Liver (tissue), 9 donors: ENCODE results near the gene PHLDB2. TPM values are rescaled to one million over a fixed set of nuclear protein-coding genes. Genes with fewer than 3 reads are reported as not detected.

Experiments
- DNase-seq: peaks from one replicate; pipeline ENCODE4 v3.0.0-alpha.2; 2017; ENCODE audit warnings: low spot score
- H3K27ac ChIP-seq, 2 donors: one replicate each; pipeline ENCODE4 v1.7.0; 2013; ENCODE audit warnings: inconsistent platforms in 2 of 2, low read length in 2 of 2, control low read depth in 1 of 2, low read depth in 1 of 2, mild to moderate bottlenecking in 1 of 2
- H3K27me3 ChIP-seq, 4 donors: one replicate each; pipeline versions ENCODE4 v1.6.1 to v1.7.0; 2013; ENCODE audit warnings: low read length in 3 of 4, inconsistent platforms in 1 of 4, mild to moderate bottlenecking in 1 of 4, moderate library complexity in 1 of 4; ENCODE audit not compliant: control insufficient read depth in 4 of 4, insufficient read depth in 4 of 4
- H3K36me3 ChIP-seq, 4 donors: one replicate each; pipeline versions ENCODE4 v1.6.1 to v1.7.0; 2013; ENCODE audit warnings: low read length in 3 of 4, mild to moderate bottlenecking in 3 of 4, low read depth in 1 of 4, moderate library complexity in 1 of 4; ENCODE audit not compliant: control insufficient read depth in 4 of 4, insufficient read depth in 3 of 4
- H3K4me1 ChIP-seq, 4 donors: one replicate each; pipeline versions ENCODE4 v1.6.1 to v1.7.0; 2013; ENCODE audit warnings: low read length in 3 of 4, mild to moderate bottlenecking in 3 of 4, moderate library complexity in 1 of 4; ENCODE audit not compliant: control insufficient read depth in 4 of 4, insufficient read depth in 4 of 4
- H3K4me3 ChIP-seq, 3 donors: one replicate each; pipeline versions ENCODE4 v1.6.1 to v1.7.0; 2013; ENCODE audit warnings: low read length in 3 of 3, control low read depth in 1 of 3, low read depth in 1 of 3, mild to moderate bottlenecking in 1 of 3
- H3K9ac ChIP-seq, 2 donors: one replicate each; pipeline ENCODE4 v1.7.0; 2013; ENCODE audit warnings: low read length in 2 of 2, mild to moderate bottlenecking in 2 of 2, moderate library complexity in 2 of 2, control low read depth in 1 of 2, low read depth in 1 of 2
- H3K9me3 ChIP-seq, 4 donors: one replicate each; pipeline versions ENCODE4 v1.6.1 to v1.7.0; 2013; ENCODE audit warnings: low read length in 3 of 4; ENCODE audit not compliant: control insufficient read depth in 4 of 4
- ATF3 ChIP-seq: IDR thresholded peaks from 2 replicates; pipeline ENCODE4 v1.6.1; 2016; ENCODE audit warnings: antibody characterized with exemption
- EGR1 ChIP-seq, 2 donors: IDR thresholded peaks; 2 replicates each; pipeline ENCODE4 v1.6.1; 2016 to 2018; ENCODE audit warnings: antibody characterized with exemption in 2 of 2, low read depth in 2 of 2
- FOXA1 ChIP-seq: IDR thresholded peaks from 2 replicates; pipeline ENCODE4 v1.6.1; 2016; ENCODE audit warnings: antibody characterized with exemption
- FOXA2 ChIP-seq: IDR thresholded peaks from 2 replicates; pipeline ENCODE4 v1.6.1; 2016; ENCODE audit warnings: antibody characterized with exemption
- GABPA ChIP-seq, 2 donors: IDR thresholded peaks in 1 of 2; conservative IDR thresholded peaks in 1 of 2; 2 replicates each; pipeline ENCODE4 v1.6.1; 2016; ENCODE audit warnings: antibody characterized with exemption in 2 of 2, mild to moderate bottlenecking in 1 of 2, moderate library complexity in 1 of 2
- HNF4A ChIP-seq, 2 donors: conservative IDR thresholded peaks; 2 replicates each; pipeline ENCODE4 v1.6.1; 2016; ENCODE audit warnings: antibody characterized with exemption in 2 of 2, mild to moderate bottlenecking in 2 of 2
- JUND ChIP-seq, 2 donors: IDR thresholded peaks; 2 replicates each; pipeline ENCODE4 v1.6.1; 2016; ENCODE audit warnings: antibody characterized with exemption in 2 of 2
- MAX ChIP-seq: IDR thresholded peaks from 2 replicates; pipeline ENCODE4 v1.6.1; 2016; ENCODE audit warnings: antibody characterized with exemption
- NR2F2 ChIP-seq: IDR thresholded peaks from 2 replicates; pipeline ENCODE4 v1.6.1; 2016; ENCODE audit warnings: antibody characterized with exemption
- RAD21 ChIP-seq, 2 donors: IDR thresholded peaks; 2 replicates each; pipeline ENCODE4 v1.6.1; 2016; ENCODE audit warnings: antibody characterized with exemption in 2 of 2, mild to moderate bottlenecking in 2 of 2
- REST ChIP-seq: IDR thresholded peaks from 2 replicates; pipeline ENCODE4 v1.6.1; 2016; ENCODE audit warnings: antibody characterized with exemption, mild to moderate bottlenecking
- SP1 ChIP-seq: IDR thresholded peaks from 2 replicates; pipeline ENCODE4 v1.6.1; 2018; ENCODE audit warnings: antibody characterized with exemption, mild to moderate bottlenecking
- TAF1 ChIP-seq: conservative IDR thresholded peaks from 2 replicates; pipeline ENCODE4 v1.6.1; 2016; ENCODE audit warnings: antibody characterized with exemption, mild to moderate bottlenecking
- YY1 ChIP-seq: IDR thresholded peaks from 2 replicates; pipeline ENCODE4 v1.6.1; 2016; ENCODE audit warnings: antibody characterized with exemption, mild to moderate bottlenecking
- ZBTB33 ChIP-seq: IDR thresholded peaks from 2 replicates; pipeline ENCODE4 v1.6.1; 2016; ENCODE audit warnings: antibody characterized with exemption
- WGBS: extraction: QIAGEN DNeasy Blood & Tissue Kit; methylation state at CpG from one replicate; pipeline ENCODE4 v1.1.7; 2013; 5-methylcytosine and 5-hydroxymethylcytosine counted together
- polyA plus RNA-seq, 2 donors: library from polyadenylated mRNA; stranded (reverse) in 1 of 2; unstranded in 1 of 2; fragments of 200-250 nt in 1 of 2; fragments of >200 nt in 1 of 2; fragmentation: Nextera tagmentation in 1 of 2; extraction: Ambion mirVana in 1 of 2; gene quantifications; one replicate each; pipeline versions ENCODE4 v1.2.1 to v1.2.3, GENCODE V29; 2013 to 2015
- total RNA-seq, 2 donors: library from RNA; depleted of rRNA; stranded (reverse); fragments of >200 nt; gene quantifications; one replicate each; pipeline ENCODE4 v1.2.3, GENCODE V29; 2014
- donor health status: healthy.
- donor health status: healthy.
- donor health status: healthy.
- donor health status: healthy.
- donor health status: healthy.

PHLDB2 gene
- total and polyA plus RNA-seq, 4 donors: 9.7 to 42.9 (median 22.2) TPM

- no peak for TF ChIP-seq ZBTB33
Observed at GRCh38 chr3:111872979-111873378, 13.9 kb downstream of the PHLDB2 start (continued).

GRCh38 chr3:111874177-111874820 lies 15.2 kb downstream of the PHLDB2 start:
- peaks cover 0 to 5% (median 1%) of the 10 kb centered on the region in 4 donors for H3K36me3 ChIP-seq
- DNase-seq: no peak
- no peak overlapping the region for H3K4me3 ChIP-seq
- TF ChIP-seq FOXA1 (no peak), RAD21 (IDR thresholded peaks at IDR 0.05) (no peak), GABPA (IDR thresholded peaks at IDR 0.05 in 1 of 2, conservative IDR thresholded peaks at IDR 0.05 in 1 of 2) (no peak), SP1 (no peak)
- WGBS: 83% methylated on average over 2 of the region's 2 CpGs
- no peak overlapping the region for H3K27ac ChIP-seq
- no peaks in the 10 kb centered on the region for H3K9me3 ChIP-seq
- H3K4me1 ChIP-seq: no peaks in the 10 kb centered on the region
- H3K27me3 ChIP-seq: no peaks in the 10 kb centered on the region
- no peak overlapping the region for H3K9ac ChIP-seq

GRCh38 chr3:111881480-111881879 lies 22.4 kb downstream of the PHLDB2 start:
- Histone ChIP-seq H3K27me3 (no peaks in the 10 kb centered on the region), H3K4me1 (no peaks in the 10 kb centered on the region), H3K36me3 (peaks cover 0 to 17% (median 6%) of the 10 kb centered on the region in 4 donors), H3K9ac (no peak overlapping the region), H3K27ac (no peak overlapping the region), H3K4me3 (no peak overlapping the region), H3K9me3 (peaks cover 0 to 4% (median 0%) of the 10 kb centered on the region in 4 donors)
- TF ChIP-seq RAD21 (IDR thresholded peaks at IDR 0.05) (no peak), HNF4A (conservative IDR thresholded peaks at IDR 0.05) (no peak), YY1 (no peak), JUND (IDR thresholded peaks at IDR 0.05) (no peak), NR2F2 (no peak), FOXA2 (no peak), EGR1 (IDR thresholded peaks at IDR 0.05; ENCODE audit: low read depth in 2 of 2) (no peak), SP1 (no peak), REST (no peak), TAF1 (no peak), GABPA (IDR thresholded peaks at IDR 0.05 in 1 of 2, conservative IDR thresholded peaks at IDR 0.05 in 1 of 2) (no peak), ATF3 (no peak), MAX (no peak)
- no peak for DNase-seq
